Activated CD4-positive, alpha-beta T cell treated with anti-CD3 and anti-CD28 coated beads, Interleukin-2, amount 10 ng/mL, durations not matched to agents 7 days and 5 days (primary cell): ENCODE measurements around the gene MRPL18. TPM values are rescaled to one million over a fixed set of nuclear protein-coding genes. Genes with fewer than 3 reads are reported as not detected.
"Not testable (repeated sequence)": the region's sequence is repeated elsewhere in the genome, so short reads cannot be mapped to it uniquely, and the experiment has no call there.

ENCODE experiments used
- CTCF ChIA-PET: fragments of 350-600 bp; sonication (Branson Sonifier 250); formaldehyde crosslinking; loops from one replicate; lab custom pipeline; 2021; ENCODE audit warnings: antibody characterized with exemption; lab: Charles Lee
- POLR2A ChIA-PET: fragments of 350-600 bp; sonication (Branson Sonifier 250); formaldehyde crosslinking; loops from one replicate; lab custom pipeline; 2021; ENCODE audit warnings: antibody characterized with exemption; lab: Charles Lee
- DNase-seq: peaks from one replicate; pipeline ENCODE4 v3.0.0-alpha.2; 2020
- H3K27ac Mint-ChIP-seq: one replicate; pipeline ENCODE4 v1.8.0; 2021; ENCODE audit warnings: mild to moderate bottlenecking, moderate library complexity, mixed read lengths
- H3K27me3 Mint-ChIP-seq: one replicate; pipeline ENCODE4 v1.8.0; 2021; ENCODE audit warnings: mixed read lengths
- H3K36me3 Mint-ChIP-seq: one replicate; pipeline ENCODE4 v1.8.0; 2021; ENCODE audit warnings: low read depth, mixed read lengths
- H3K4me1 Mint-ChIP-seq: one replicate; pipeline ENCODE4 v1.8.0; 2021; ENCODE audit warnings: mixed read lengths
- H3K4me3 Mint-ChIP-seq: one replicate; pipeline ENCODE4 v1.8.0; 2021; ENCODE audit warnings: mild to moderate bottlenecking, moderate library complexity, mixed read lengths
- H3K9me3 Mint-ChIP-seq: one replicate; pipeline ENCODE4 v1.8.0; 2021; ENCODE audit warnings: mixed read lengths
- total RNA-seq, 2 experiments: library from RNA; stranded (reverse); gene quantifications; one replicate each; pipeline ENCODE4 v1.2.3, GENCODE V29; 2021

The MRPL18 gene
- total RNA-seq, result 10 to 100 TPM; 65.5 to 73.0 TPM

- Mint-ChIP-seq H3K36me3 (peaks cover 68% of the 10 kb centered on the region), H3K4me1 (peaks cover 55% of the 10 kb centered on the region), H3K4me3 (peak within 1 kb of the TSS; percentile 100), H3K27ac (peak within 1 kb of the TSS; percentile 99), H3K9me3 (no peaks in the 10 kb centered on the region), H3K27me3 (no peaks in the 10 kb centered on the region)
- CTCF ChIA-PET, result interaction anchor here (0.8 to 1.9 kb wide), 9 partner anchors 8 to 99 kb away, joined by 3 to 5 read pairs (median 4); partner anchors contain the start of gene PNLDC1
- POLR2A ChIA-PET, result interaction anchor here (0.6 to 1.7 kb wide), 6 partner anchors 29 to 183 kb away, joined by 3 to 6 read pairs (median 4); partner anchors contain the start of genes ACAT2, SOD2 and WTAP
- peak; percentile 93 for DNase-seq
Observed at GRCh38 chr6:159790149-159790955, at the start of gene MRPL18. Gene MRPL18, plus strand, starts transcription at chr6:159790467. Its CDS starts 121 bp downstream, at chr6:159790588.

- peaks cover 45% of the 10 kb centered on the region for H3K36me3 Mint-ChIP-seq
- DNase-seq, result no peak
- peaks cover 20% of the 10 kb centered on the region for H3K4me1 Mint-ChIP-seq
- no peaks in the 10 kb centered on the region for H3K27me3 Mint-ChIP-seq
- CTCF ChIA-PET, result no interaction called here
- no peak overlapping the region for H3K27ac Mint-ChIP-seq
- POLR2A ChIA-PET, result no interaction called here
- H3K4me3 Mint-ChIP-seq, result no peak overlapping the region
- H3K9me3 Mint-ChIP-seq, result no peaks in the 10 kb centered on the region
Observed at GRCh38 chr6:159742165-159742564, 48.1 kb upstream of the MRPL18 start.

- no peaks in the 10 kb centered on the region for H3K9me3 Mint-ChIP-seq
- no peak for DNase-seq
- POLR2A ChIA-PET, result no interaction called here
- H3K4me3 Mint-ChIP-seq, result no peak overlapping the region
- no peaks in the 10 kb centered on the region for H3K27me3 Mint-ChIP-seq
- no peak overlapping the region for H3K27ac Mint-ChIP-seq
- CTCF ChIA-PET, result no interaction called here
- H3K36me3 Mint-ChIP-seq, result peaks cover 67% of the 10 kb centered on the region
- H3K4me1 Mint-ChIP-seq, result peaks cover 9% of the 10 kb centered on the region
Observed at GRCh38 chr6:159745081-159745480, 45.2 kb upstream of the MRPL18 start.

GRCh38 chr6:159746759-159747158 is 43.5 kb upstream of the MRPL18 start:
- no peak for DNase-seq
- Mint-ChIP-seq H3K27me3 (no peaks in the 10 kb centered on the region), H3K27ac (no peak overlapping the region), H3K4me1 (peaks cover 3% of the 10 kb centered on the region), H3K9me3 (no peaks in the 10 kb centered on the region), H3K4me3 (no peak overlapping the region), H3K36me3 (peaks cover 61% of the 10 kb centered on the region)
- POLR2A ChIA-PET, result no interaction called here
- CTCF ChIA-PET, result interaction anchor here (1.1 kb wide), 1 partner anchor 16 kb away, joined by 4 read pairs; no protein-coding TSS in a partner anchor

GRCh38 chr6:159748127-159748526 is 42.1 kb upstream of the MRPL18 start:
- POLR2A ChIA-PET, result interaction anchor here (0.6 kb wide), 1 partner anchor 33 kb away, joined by 3 read pairs; no protein-coding TSS in a partner anchor

GRCh38 chr6:159751448-159751847 is 38.8 kb upstream of the MRPL18 start:
- Mint-ChIP-seq H3K27me3 (no peaks in the 10 kb centered on the region), H3K36me3 (peaks cover 56% of the 10 kb centered on the region), H3K4me3 (no peak overlapping the region), H3K27ac (no peak overlapping the region), H3K9me3 (no peaks in the 10 kb centered on the region), H3K4me1 (no peaks in the 10 kb centered on the region)
- ChIA-PET CTCF (interaction anchor here (0.7 kb wide), 1 partner anchor 14 kb away, joined by 3 read pairs; no protein-coding TSS in a partner anchor), POLR2A (no interaction called here)
- DNase-seq, result no peak

More at GRCh38 chr6:159748127-159748526, 42.1 kb upstream of the MRPL18 start:
- H3K27me3 Mint-ChIP-seq, H3K4me1 Mint-ChIP-seq, H3K9me3 Mint-ChIP-seq, H3K4me3 Mint-ChIP-seq, CTCF ChIA-PET, DNase-seq, H3K27ac Mint-ChIP-seq: not testable (repeated sequence)
- peaks cover 57% of the 10 kb centered on the region for H3K36me3 Mint-ChIP-seq

GRCh38 chr6:159753081-159753872 is 37.0 kb upstream of the MRPL18 start:
- ChIA-PET POLR2A (no interaction called here), CTCF (interaction anchor here (0.6 to 1.4 kb wide), 2 partner anchors 11 to 141 kb away, joined by 4 read pairs; no protein-coding TSS in a partner anchor)
- H3K27ac Mint-ChIP-seq, result peak overlapping the region; percentile 9
- no peak overlapping the region for H3K4me3 Mint-ChIP-seq
- H3K27me3 Mint-ChIP-seq, result no peaks in the 10 kb centered on the region
- peaks cover 65% of the 10 kb centered on the region for H3K36me3 Mint-ChIP-seq
- H3K9me3 Mint-ChIP-seq, result no peaks in the 10 kb centered on the region
- peaks cover 2% of the 10 kb centered on the region for H3K4me1 Mint-ChIP-seq
- no peak for DNase-seq

- ChIA-PET CTCF (no interaction called here), POLR2A (no interaction called here)
- Mint-ChIP-seq H3K27me3 (no peaks in the 10 kb centered on the region), H3K4me1 (peaks cover 7% of the 10 kb centered on the region), H3K36me3 (peaks cover 59% of the 10 kb centered on the region), H3K9me3 (no peaks in the 10 kb centered on the region), H3K27ac (no peak overlapping the region), H3K4me3 (no peak overlapping the region)
- no peak for DNase-seq
Observed at GRCh38 chr6:159754401-159754800, 35.9 kb upstream of the MRPL18 start.

- ChIA-PET CTCF (interaction anchor here (0.9 to 1.0 kb wide), 2 partner anchors 17 to 28 kb away, joined by 3 to 4 read pairs; partner anchors contain the start of gene WTAP), POLR2A (no interaction called here)
- Mint-ChIP-seq H3K27me3 (no peaks in the 10 kb centered on the region), H3K27ac (no peak overlapping the region), H3K9me3 (no peaks in the 10 kb centered on the region), H3K4me1 (peaks cover 12% of the 10 kb centered on the region), H3K4me3 (no peak overlapping the region), H3K36me3 (peaks cover 57% of the 10 kb centered on the region)
- DNase-seq, result no peak
Observed at GRCh38 chr6:159754959-159755914, 35.0 kb upstream of the MRPL18 start.

- Mint-ChIP-seq H3K4me1 (peaks cover 23% of the 10 kb centered on the region), H3K36me3 (peaks cover 59% of the 10 kb centered on the region), H3K9me3 (no peaks in the 10 kb centered on the region), H3K27ac (no peak overlapping the region), H3K27me3 (no peaks in the 10 kb centered on the region), H3K4me3 (no peak overlapping the region)
- ChIA-PET CTCF (interaction anchor here (1.0 kb wide), 1 partner anchor 29 kb away, joined by 3 read pairs; the partner anchor contains the start of gene WTAP), POLR2A (no interaction called here)
- no peak for DNase-seq
Observed at GRCh38 chr6:159756508-159756907, 33.8 kb upstream of the MRPL18 start.

- no peaks in the 10 kb centered on the region for H3K27me3 Mint-ChIP-seq
- no peak overlapping the region for H3K4me3 Mint-ChIP-seq
- CTCF ChIA-PET, result no interaction called here
- H3K9me3 Mint-ChIP-seq, result no peaks in the 10 kb centered on the region
- H3K36me3 Mint-ChIP-seq, result peaks cover 58% of the 10 kb centered on the region
- peaks cover 29% of the 10 kb centered on the region for H3K4me1 Mint-ChIP-seq
- POLR2A ChIA-PET, result no interaction called here
- DNase-seq, result no peak
- H3K27ac Mint-ChIP-seq, result peak overlapping the region; percentile 20
Observed at GRCh38 chr6:159758031-159759001, 32.0 kb upstream of the MRPL18 start.
